Body of pancreas (tissue), 4 donors: ENCODE data around the gene TCP11.

Source experiments
- CTCF ChIP-seq, 7 experiments: fragments of 450-650 bp in 4 of 7; fragments of 200-600 bp in 3 of 7; sonication (generic) in 3 of 7; IDR thresholded peaks; one replicate each; pipeline ENCODE4 v1.5.1; 2016 to 2019; ENCODE audit warnings: antibody characterized with exemption in 7 of 7
- POLR2A ChIP-seq, 3 donors: fragments of 450-650 bp; IDR thresholded peaks; one replicate each; pipeline ENCODE4 v1.6.1; 2016; ENCODE audit warnings: antibody characterized with exemption in 3 of 3, mild to moderate bottlenecking in 2 of 3

DNA sequence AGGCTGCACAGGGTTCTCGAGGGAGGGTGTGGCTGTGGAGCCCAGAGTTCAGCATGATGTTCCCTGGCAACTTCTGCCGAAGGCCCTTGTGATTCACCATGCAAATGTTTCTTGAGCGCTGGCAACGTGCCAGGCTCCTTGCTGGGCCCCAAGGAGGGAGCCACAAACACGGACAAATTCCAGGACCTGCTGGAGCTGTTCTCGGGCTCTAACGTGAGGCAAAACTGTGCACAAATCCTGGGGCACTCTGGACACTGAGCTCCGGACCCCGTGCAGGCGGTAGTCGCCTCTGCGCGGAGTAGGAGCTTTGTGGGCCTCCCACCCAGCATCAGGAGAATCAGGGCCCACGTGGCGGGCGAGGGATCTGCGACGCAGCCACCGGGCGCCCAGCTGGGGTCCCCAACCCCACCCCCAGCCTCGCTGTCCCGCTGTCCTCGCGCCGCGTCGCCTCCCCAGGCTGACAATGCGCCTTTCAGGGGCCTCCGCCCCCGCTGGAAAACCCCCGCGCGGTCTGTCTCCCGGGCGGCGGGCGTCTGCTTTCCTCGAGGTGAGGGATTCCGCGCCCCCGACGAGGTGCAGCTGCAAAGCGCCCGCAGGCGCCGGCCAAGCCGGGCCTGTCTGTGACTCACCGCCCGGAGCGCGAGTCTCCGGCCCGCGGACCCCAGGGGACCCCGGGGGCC, 40.9 kb upstream of the TCP11 start:
- TF ChIP-seq POLR2A (IDR thresholded peaks at IDR 0.05): no peak
- no peak for TF ChIP-seq CTCF (IDR thresholded peaks at IDR 0.05)
